HFF-Myc (cell line): Measurements from ENCODE around the gene DAD1.
"Not testable (repeated sequence)": the region's sequence is repeated elsewhere in the genome, so short reads cannot be mapped to it uniquely, and the experiment has no call there.

Experiments
- DNase-seq: peaks from one replicate; pipeline ENCODE4 v3.0.0-alpha.2; 2011; ENCODE audit warnings: low read depth; ENCODE audit errors: extremely low read depth
- H3K4me3 ChIP-seq: replicated peaks from 2 replicates; pipeline ENCODE4 v1.5.1; 2011; ENCODE audit warnings: low read depth, mild to moderate bottlenecking, control low read depth, low read length
- CTCF ChIP-seq: IDR thresholded peaks from 2 replicates; pipeline ENCODE4 v1.5.1; 2012; ENCODE audit warnings: mild to moderate bottlenecking, low read depth, low read length, control low read depth; ENCODE audit errors: missing control alignments

DAD1 gene

DNA sequence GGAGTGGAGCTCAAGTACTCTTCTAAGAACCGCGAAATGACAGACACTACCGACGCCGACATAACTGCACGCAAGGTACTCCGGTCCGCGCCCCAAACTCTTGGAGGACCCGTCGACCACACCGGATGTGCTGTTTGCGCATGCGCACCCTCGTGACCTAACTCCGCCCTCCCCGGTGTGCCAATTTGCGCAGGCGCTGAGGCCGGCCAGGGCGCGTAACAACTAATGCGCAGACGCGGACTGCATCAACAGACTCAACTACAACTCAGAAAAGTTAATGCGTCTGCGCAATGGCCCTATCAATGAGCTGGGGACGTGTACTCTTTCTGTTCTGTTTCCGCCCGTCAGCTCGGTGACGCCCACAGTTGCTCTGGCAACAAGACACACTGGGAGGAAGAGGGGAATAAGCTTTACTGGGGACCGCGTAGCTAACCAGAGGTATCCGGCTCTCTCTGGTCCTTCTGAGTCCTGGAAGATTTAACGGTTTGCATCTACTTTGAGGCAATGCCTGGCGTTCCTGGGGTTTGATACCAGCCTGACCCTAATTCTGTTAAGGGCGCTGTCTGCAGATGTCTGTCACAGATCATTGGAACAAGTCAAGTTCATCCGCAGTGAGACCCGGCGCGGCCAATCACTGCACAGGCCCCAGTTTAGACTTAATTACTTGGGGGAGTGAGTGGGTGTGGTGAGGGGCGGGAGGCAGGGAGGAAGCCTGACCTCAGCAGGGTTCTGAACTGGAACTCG lies at the start of gene DAD1:
Gene DAD1, minus strand, starts transcription at position 129 of the 744 bp plus-strand sequence. Its CDS starts 67 bp downstream, at position 62.
- no peak for TF ChIP-seq CTCF
- peak; percentile 100 for DNase-seq
- H3K4me3 ChIP-seq, result peak within 1 kb of the TSS; percentile 94

GRCh38 chr14:22635980-22636379 lies 47.0 kb upstream of the DAD1 start:
- H3K4me3 ChIP-seq, DNase-seq: not testable (repeated sequence)

GRCh38 chr14:22634233-22634900 lies 45.3 kb upstream of the DAD1 start:
- no peak for TF ChIP-seq CTCF
- H3K4me3 ChIP-seq, result no peak overlapping the region
- no peak for DNase-seq

GRCh38 chr14:22630486-22630885 lies 41.5 kb upstream of the DAD1 start:
- no peak for DNase-seq
- no peak overlapping the region for H3K4me3 ChIP-seq
- TF ChIP-seq CTCF, result no peak

GRCh38 chr14:22630066-22630465 lies 41.0 kb upstream of the DAD1 start:
- H3K4me3 ChIP-seq, result no peak overlapping the region
- TF ChIP-seq CTCF, result no peak
- DNase-seq, result no peak

DNA sequence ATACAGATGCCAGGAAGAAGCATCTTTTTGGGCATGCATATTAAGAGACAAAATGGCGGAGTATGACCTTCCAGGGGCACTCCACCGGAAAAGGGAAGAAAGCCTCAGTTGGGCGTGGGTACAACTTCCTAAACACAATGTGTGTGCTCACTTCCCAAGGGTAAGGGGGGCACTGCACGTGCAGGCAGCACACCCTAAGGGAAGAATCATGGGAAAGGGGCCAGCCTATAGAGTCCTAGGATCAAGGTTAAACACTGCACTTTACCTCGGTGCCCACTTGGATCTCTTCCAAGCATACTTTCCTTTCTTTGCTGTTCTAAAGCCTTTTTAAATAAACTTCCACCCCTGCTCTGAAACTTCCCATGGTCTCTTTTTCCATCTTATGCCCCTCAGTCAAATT lies 40.3 kb upstream of the DAD1 start:
- DNase-seq, result no peak
- no peak overlapping the region for H3K4me3 ChIP-seq
- no peak for TF ChIP-seq CTCF

GRCh38 chr14:22627506-22628263 lies 38.7 kb upstream of the DAD1 start:
- no peak for DNase-seq
- no peak for TF ChIP-seq CTCF
- no peak overlapping the region for H3K4me3 ChIP-seq
